CD4-positive, alpha-beta T cell treated with Interleukin-2 at 100 ng/mL for 4 hours (primary cell): Measurements from ENCODE around the gene CDC42.

Experiments
- DNase-seq: peaks from one replicate; pipeline ENCODE4 v3.0.0-alpha.2; 2020; ENCODE audit warnings: low spot score

CDC42 gene

GRCh38 chr1:22111115-22111514, 58.6 kb downstream of the CDC42 start:
- DNase-seq: no peak

GRCh38 chr1:22111620-22112019, 59.1 kb downstream of the CDC42 start:
- no peak for DNase-seq

GRCh38 chr1:22112554-22112953, 60.0 kb downstream of the CDC42 start:
- no peak for DNase-seq

GRCh38 chr1:22114083-22115012, 61.8 kb downstream of the CDC42 start:
- no peak for DNase-seq

- no peak for DNase-seq
Observed at GRCh38 chr1:22115286-22115685, 62.8 kb downstream of the CDC42 start.

- DNase-seq: no peak
Observed at GRCh38 chr1:22117238-22117637, 64.7 kb downstream of the CDC42 start.

- DNase-seq: no peak
Observed at GRCh38 chr1:22117851-22118250, 65.3 kb downstream of the CDC42 start.

- DNase-seq: no peak
Observed at GRCh38 chr1:22118291-22118992, 65.9 kb downstream of the CDC42 start.

- no peak for DNase-seq
Observed at GRCh38 chr1:22119626-22120468, 67.3 kb downstream of the CDC42 start.

- no peak for DNase-seq
Observed at GRCh38 chr1:22120469-22120790, 67.9 kb downstream of the CDC42 start.

GRCh38 chr1:22121421-22121911, 69.0 kb downstream of the CDC42 start:
- DNase-seq: no peak

- DNase-seq: no peak
Observed at GRCh38 chr1:22122273-22123070, 70.0 kb downstream of the CDC42 start.

GRCh38 chr1:22123071-22123390, 70.5 kb downstream of the CDC42 start:
- DNase-seq: no peak

GRCh38 chr1:22123901-22124404, 71.4 kb downstream of the CDC42 start:
- no peak for DNase-seq

GRCh38 chr1:22124592-22125229, 72.2 kb downstream of the CDC42 start:
- no peak for DNase-seq

GRCh38 chr1:22126531-22126930, 74.0 kb downstream of the CDC42 start:
- DNase-seq: no peak

- DNase-seq: no peak
Observed at GRCh38 chr1:22127248-22127647, 74.7 kb downstream of the CDC42 start.

- no peak for DNase-seq
Observed at GRCh38 chr1:22127731-22128130, 75.2 kb downstream of the CDC42 start.

GRCh38 chr1:22128392-22128791, 75.9 kb downstream of the CDC42 start:
- DNase-seq: no peak

GRCh38 chr1:22129501-22130117, 77.1 kb downstream of the CDC42 start:
- no peak for DNase-seq

- DNase-seq: no peak
Observed at GRCh38 chr1:22131062-22131461, 78.6 kb downstream of the CDC42 start.
